ENCODE results near the gene RELL1. TPM values are rescaled to one million over a fixed set of nuclear protein-coding genes. Genes with fewer than 3 reads are reported as not detected.

RELL1 gene
- total and polyA plus RNA-seq, 2 donors (not counting 1 experiment from before 2014, with no cell fraction given), result 0.64 to 3.2 TPM

DNA sequence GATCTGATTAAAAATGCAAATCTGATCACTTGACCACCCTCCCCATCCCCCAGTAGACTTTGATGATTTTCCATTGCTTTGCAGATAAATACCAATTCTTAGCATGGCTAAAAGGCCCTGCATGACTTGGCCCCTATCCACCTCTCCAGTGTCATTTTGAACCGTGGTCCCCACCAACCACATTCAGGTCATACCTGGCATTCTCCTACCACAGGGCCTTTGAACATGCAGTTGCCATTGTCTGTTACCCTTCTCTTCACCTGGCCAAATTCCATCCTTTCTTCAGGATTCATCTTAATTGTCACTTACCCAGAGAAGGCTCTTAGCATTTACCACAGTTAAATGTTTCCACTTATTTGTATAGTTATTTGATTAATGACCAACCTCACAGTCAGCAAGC lies 36.9 kb upstream of the RELL1 start:
- no peaks in the 10 kb centered on the region for H3K4me1 Mint-ChIP-seq
- H3K9me3 Mint-ChIP-seq (ENCODE audit: insufficient read depth), result no peaks in the 10 kb centered on the region
- Histone ChIP-seq H3K79me2 (ENCODE audit: control insufficient read depth, insufficient read depth, low read length) (no peaks in the 10 kb centered on the region), H3K27ac (ENCODE audit: low read length in 2 of 2) (no peak overlapping the region), H3K27me3 (replicated peaks in 1 of 4; ENCODE audit: control extremely low read depth in 1 of 4, control insufficient read depth in 3 of 4, insufficient read depth in 4 of 4, low read length in 3 of 4) (no peaks in the 10 kb centered on the region), H4K20me1 (ENCODE audit: control insufficient read depth, insufficient read depth, low read length, poor library complexity, severe bottlenecking) (no peaks in the 10 kb centered on the region), H3K4me1 (ENCODE audit: control insufficient read depth in 2 of 2, insufficient read depth in 2 of 2, low read length in 2 of 2) (no peaks in the 10 kb centered on the region), H3K36me3 (replicated peaks in 1 of 2; ENCODE audit: control extremely low read depth in 1 of 2, control insufficient read depth in 1 of 2, extremely low read depth in 1 of 2, insufficient read depth in 2 of 2, low read length in 1 of 2) (no peaks in the 10 kb centered on the region), H3K9ac (ENCODE audit: low read length) (no peak overlapping the region), H3K4me2 (replicated peaks; ENCODE audit: low read depth, low read length, poor library complexity, severe bottlenecking) (no peak overlapping the region), H3K4me3 (ENCODE audit: control extremely low read depth in 1 of 5, extremely low read depth in 1 of 5, insufficient read depth in 1 of 5, low read depth in 2 of 5, low read length in 4 of 5) (no peak overlapping the region), H2AFZ (ENCODE audit: insufficient read depth, low read depth, low read length, poor library complexity, severe bottlenecking) (no peak overlapping the region), H3K9me3 (ENCODE audit: control extremely low read depth in 1 of 3, control insufficient read depth in 2 of 3, insufficient read depth in 1 of 3, low read length in 2 of 3) (no peaks in the 10 kb centered on the region)
- H3K27ac Mint-ChIP-seq, result no peak overlapping the region
- POLR2A ChIA-PET, result no interaction called here
- H3K4me3 Mint-ChIP-seq, result no peak overlapping the region
- TF ChIP-seq, protein P1, sequence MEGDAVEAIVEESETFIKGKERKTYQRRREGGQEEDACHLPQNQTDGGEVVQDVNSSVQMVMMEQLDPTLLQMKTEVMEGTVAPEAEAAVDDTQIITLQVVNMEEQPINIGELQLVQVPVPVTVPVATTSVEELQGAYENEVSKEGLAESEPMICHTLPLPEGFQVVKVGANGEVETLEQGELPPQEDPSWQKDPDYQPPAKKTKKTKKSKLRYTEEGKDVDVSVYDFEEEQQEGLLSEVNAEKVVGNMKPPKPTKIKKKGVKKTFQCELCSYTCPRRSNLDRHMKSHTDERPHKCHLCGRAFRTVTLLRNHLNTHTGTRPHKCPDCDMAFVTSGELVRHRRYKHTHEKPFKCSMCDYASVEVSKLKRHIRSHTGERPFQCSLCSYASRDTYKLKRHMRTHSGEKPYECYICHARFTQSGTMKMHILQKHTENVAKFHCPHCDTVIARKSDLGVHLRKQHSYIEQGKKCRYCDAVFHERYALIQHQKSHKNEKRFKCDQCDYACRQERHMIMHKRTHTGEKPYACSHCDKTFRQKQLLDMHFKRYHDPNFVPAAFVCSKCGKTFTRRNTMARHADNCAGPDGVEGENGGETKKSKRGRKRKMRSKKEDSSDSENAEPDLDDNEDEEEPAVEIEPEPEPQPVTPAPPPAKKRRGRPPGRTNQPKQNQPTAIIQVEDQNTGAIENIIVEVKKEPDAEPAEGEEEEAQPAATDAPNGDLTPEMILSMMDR (IDR thresholded peaks at IDR 0.05), result no peak
- no peak for TF ChIP-seq EZH2 (IDR thresholded peaks at IDR 0.05; ENCODE audit: borderline replicate concordance, insufficient read depth, low read depth, low read length, poor library complexity, severe bottlenecking)
- DNase-seq (no peak), ATAC-seq (ENCODE audit: low read depth) (no peak)
- H3K27me3 Mint-ChIP-seq, result peaks cover 14% of the 10 kb centered on the region
- CTCF ChIA-PET, result no interaction called here
- intact Hi-C loops (cut with micrococcal nuclease), result no loop called here
- 100% methylated on average over 1 of the region's 1 CpG for WGBS (ENCODE audit: insufficient coverage)

DNA sequence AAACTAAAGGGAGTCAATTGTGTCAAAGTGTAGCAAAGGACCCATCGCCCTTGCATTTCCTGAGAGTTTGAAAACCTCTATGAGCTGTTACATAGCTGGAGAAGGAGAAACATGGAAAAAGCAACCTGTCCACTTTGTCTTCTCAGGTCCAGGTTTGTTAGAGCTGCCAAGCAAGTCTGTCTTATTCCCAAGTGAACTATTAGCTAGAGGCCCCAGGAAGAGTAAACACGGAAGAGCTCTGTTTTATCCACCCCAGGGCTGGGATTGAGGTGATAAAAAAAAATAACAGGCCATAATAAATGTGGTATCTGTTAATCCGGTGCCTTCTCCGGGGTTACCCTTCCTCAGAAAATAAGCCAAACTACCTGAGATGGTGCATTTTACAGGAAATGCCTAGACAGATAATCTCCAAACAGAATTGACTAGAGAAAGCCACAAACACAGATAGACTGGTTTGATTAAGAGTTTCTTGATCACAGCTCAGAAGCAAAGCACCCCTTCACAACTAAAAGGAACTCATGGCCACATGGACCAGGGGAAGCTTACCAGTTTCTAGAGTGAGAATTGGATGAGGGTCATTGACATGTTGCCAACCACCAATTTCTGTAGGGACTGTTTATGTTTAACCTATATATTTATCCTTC lies 35.9 kb upstream of the RELL1 start:
- Mint-ChIP-seq H3K4me1 (no peaks in the 10 kb centered on the region), H3K4me3 (no peak overlapping the region), H3K9me3 (ENCODE audit: insufficient read depth) (no peaks in the 10 kb centered on the region), H3K27me3 (peaks cover 21% of the 10 kb centered on the region), H3K27ac (no peak overlapping the region)
- no peaks in the 10 kb centered on the region for H4K20me1 ChIP-seq (ENCODE audit: control insufficient read depth, insufficient read depth, low read length, poor library complexity, severe bottlenecking)
- no peaks in the 10 kb centered on the region for H3K9me3 ChIP-seq (ENCODE audit: control extremely low read depth in 1 of 3, control insufficient read depth in 2 of 3, insufficient read depth in 1 of 3, low read length in 2 of 3)
- no peaks in the 10 kb centered on the region for H3K27me3 ChIP-seq (replicated peaks in 1 of 4; ENCODE audit: control extremely low read depth in 1 of 4, control insufficient read depth in 3 of 4, insufficient read depth in 4 of 4, low read length in 3 of 4)
- H2AFZ ChIP-seq (ENCODE audit: insufficient read depth, low read depth, low read length, poor library complexity, severe bottlenecking), result no peak overlapping the region
- ATAC-seq (ENCODE audit: low read depth) (no peak), DNase-seq (no peak)
- no peaks in the 10 kb centered on the region for H3K4me1 ChIP-seq (ENCODE audit: control insufficient read depth in 2 of 2, insufficient read depth in 2 of 2, low read length in 2 of 2)
- WGBS (ENCODE audit: insufficient coverage), result 87% methylated on average over 3 of the region's 4 CpGs
- no peak overlapping the region for H3K9ac ChIP-seq (ENCODE audit: low read length)
- TF ChIP-seq, protein P1 (IDR thresholded peaks at IDR 0.05), result no peak
- no peak for TF ChIP-seq EZH2 (IDR thresholded peaks at IDR 0.05; ENCODE audit: borderline replicate concordance, insufficient read depth, low read depth, low read length, poor library complexity, severe bottlenecking)
- H3K4me3 ChIP-seq (ENCODE audit: control extremely low read depth in 1 of 5, extremely low read depth in 1 of 5, insufficient read depth in 1 of 5, low read depth in 2 of 5, low read length in 4 of 5), result no peak overlapping the region
- POLR2A ChIA-PET, result interaction anchor here (0.6 kb wide), 1 partner anchor 150 kb away, joined by 4 read pairs; no protein-coding TSS in a partner anchor
- intact Hi-C loops (cut with micrococcal nuclease), result no loop called here
- no peaks in the 10 kb centered on the region for H3K79me2 ChIP-seq (ENCODE audit: control insufficient read depth, insufficient read depth, low read length)
- H3K36me3 ChIP-seq (replicated peaks in 1 of 2; ENCODE audit: control extremely low read depth in 1 of 2, control insufficient read depth in 1 of 2, extremely low read depth in 1 of 2, insufficient read depth in 2 of 2, low read length in 1 of 2), result no peaks in the 10 kb centered on the region
- H3K4me2 ChIP-seq (replicated peaks; ENCODE audit: low read depth, low read length, poor library complexity, severe bottlenecking), result no peak overlapping the region
- H3K27ac ChIP-seq (ENCODE audit: low read length in 2 of 2), result no peak overlapping the region
- CTCF ChIA-PET, result no interaction called here

Measured in B cell (primary cell).